H9 (cell line): ENCODE results near the gene CYP27C1. TPM values are rescaled to one million over a fixed set of nuclear protein-coding genes. Genes with fewer than 3 reads are reported as not detected.

Experiments used
- DNase-seq: peaks from one replicate; pipeline ENCODE4 v3.0.0-alpha.2; 2017
- H2AFZ ChIP-seq: one replicate; pipeline ENCODE4 v1.6.1; 2013; ENCODE audit warnings: mild to moderate bottlenecking, low read length, control low read depth, moderate library complexity
- H2AK5ac ChIP-seq: 2 replicates; pipeline ENCODE4 v1.6.1; 2013; ENCODE audit warnings: low read length, control low read depth, mixed read lengths; ENCODE audit not compliant: insufficient read length
- H2BK120ac ChIP-seq: one replicate; pipeline ENCODE4 v1.6.1; 2013; ENCODE audit warnings: low read depth, mild to moderate bottlenecking, low read length, control low read depth, inconsistent platforms; ENCODE audit not compliant: poor library complexity, severe bottlenecking
- H2BK12ac ChIP-seq: 2 replicates; pipeline ENCODE4 v1.6.1; 2013; ENCODE audit warnings: low read length, control low read depth, mixed read lengths, low read depth; ENCODE audit not compliant: insufficient read length
- H2BK15ac ChIP-seq: 2 replicates; pipeline ENCODE4 v1.6.1; 2013; ENCODE audit warnings: low read depth, low read length, control low read depth
- H2BK20ac ChIP-seq: one replicate; pipeline ENCODE4 v1.6.1; 2013; ENCODE audit warnings: low read depth, mild to moderate bottlenecking, low read length, control low read depth, inconsistent platforms; ENCODE audit not compliant: poor library complexity, severe bottlenecking
- H2BK5ac ChIP-seq: 2 replicates; pipeline ENCODE4 v1.6.1; 2013; ENCODE audit warnings: low read length, control low read depth, mixed read lengths; ENCODE audit not compliant: insufficient read length
- H3K14ac ChIP-seq: 2 replicates; pipeline ENCODE4 v1.6.1; 2013; ENCODE audit warnings: low read length, control low read depth; ENCODE audit not compliant: insufficient read depth
- H3K18ac ChIP-seq: 2 replicates; pipeline ENCODE4 v1.6.1; 2013; ENCODE audit warnings: low read depth, mild to moderate bottlenecking, mixed read lengths, low read length, control low read depth; ENCODE audit not compliant: insufficient read length
- H3K23ac ChIP-seq: 2 replicates; pipeline ENCODE4 v1.6.1; 2013; ENCODE audit warnings: low read length, control low read depth, mixed read lengths, low read depth; ENCODE audit not compliant: insufficient read length
- H3K23me2 ChIP-seq: 2 replicates; pipeline ENCODE4 v1.6.1; 2013; ENCODE audit warnings: low read depth, mild to moderate bottlenecking, mixed read lengths, low read length, control low read depth; ENCODE audit not compliant: insufficient read length, poor library complexity, severe bottlenecking
- H3K27ac ChIP-seq: 2 replicates; pipeline ENCODE4 v1.5.1; 2013; ENCODE audit warnings: low read length, control low read depth, mixed read lengths, low read depth; ENCODE audit not compliant: insufficient read length
- H3K27me3 ChIP-seq: 2 replicates; pipeline ENCODE4 v1.6.1; 2013; ENCODE audit warnings: low read length, control low read depth, inconsistent platforms; ENCODE audit not compliant: insufficient read depth
- H3K4ac ChIP-seq: 2 replicates; pipeline ENCODE4 v1.6.1; 2013; ENCODE audit warnings: low read depth, mild to moderate bottlenecking, control low read depth, inconsistent platforms, low read length, moderate library complexity
- H3K4me1 ChIP-seq: 2 replicates; pipeline ENCODE4 v1.6.1; 2013; ENCODE audit warnings: low read length, control low read depth, inconsistent platforms; ENCODE audit not compliant: insufficient read depth
- H3K4me2 ChIP-seq: 2 replicates; pipeline ENCODE4 v1.6.1; 2013; ENCODE audit warnings: low read length, control low read depth, mixed read lengths; ENCODE audit not compliant: insufficient read length, insufficient read depth
- H3K56ac ChIP-seq: 2 replicates; pipeline ENCODE4 v1.6.1; 2013; ENCODE audit warnings: low read depth, mild to moderate bottlenecking, mixed read lengths, low read length, control low read depth; ENCODE audit not compliant: insufficient read length
- H3K79me1 ChIP-seq: 2 replicates; pipeline ENCODE4 v1.6.1; 2013; ENCODE audit warnings: low read depth, mild to moderate bottlenecking, moderate library complexity, low read length, control low read depth, inconsistent platforms; ENCODE audit not compliant: insufficient read depth, poor library complexity, severe bottlenecking
- H3K79me2 ChIP-seq: 2 replicates; pipeline ENCODE4 v1.6.1; 2013; ENCODE audit warnings: low read length, control low read depth, inconsistent platforms; ENCODE audit not compliant: insufficient read depth
- H3K9ac ChIP-seq: 2 replicates; pipeline ENCODE4 v1.6.1; 2013; ENCODE audit warnings: low read length, control low read depth, mixed read lengths; ENCODE audit not compliant: insufficient read length; ENCODE audit errors: extremely low read depth
- H3K9me3 ChIP-seq: one replicate; pipeline ENCODE4 v1.6.1; 2013; ENCODE audit warnings: low read depth, low read length, inconsistent platforms; ENCODE audit not compliant: control insufficient read depth
- H3T11ph ChIP-seq: one replicate; pipeline ENCODE4 v1.6.1; 2013; ENCODE audit warnings: mild to moderate bottlenecking, low read length, control low read depth, inconsistent platforms
- H4K20me1 ChIP-seq: one replicate; pipeline ENCODE4 v1.6.1; 2013; ENCODE audit not compliant: control insufficient read depth, insufficient read length, insufficient read depth
- H4K5ac ChIP-seq: 2 replicates; pipeline ENCODE4 v1.6.1; 2013; ENCODE audit warnings: low read depth, mild to moderate bottlenecking, mixed read lengths, low read length, control low read depth; ENCODE audit not compliant: insufficient read length
- H4K8ac ChIP-seq: replicated peaks from 2 replicates; pipeline ENCODE4 v1.6.1; 2013; ENCODE audit warnings: low read length, control low read depth, mixed read lengths, low read depth; ENCODE audit not compliant: insufficient read length
- H4K91ac ChIP-seq: 2 replicates; pipeline ENCODE4 v1.6.1; 2013; ENCODE audit warnings: low read depth, mild to moderate bottlenecking, moderate library complexity, mixed read lengths, low read length, control low read depth; ENCODE audit not compliant: insufficient read length
- H3K27ac Mint-ChIP-seq, 3 experiments: 2 replicates in 2 of 3; 3 replicates in 1 of 3; pipeline ENCODE4 v1.8.0; 2020 to 2021; ENCODE audit warnings: mixed read lengths in 3 of 3, mild to moderate bottlenecking in 1 of 3, moderate library complexity in 1 of 3
- H3K27me3 Mint-ChIP-seq: 2 replicates; pipeline ENCODE4 v1.8.0; 2021; ENCODE audit warnings: low read depth, mild to moderate bottlenecking, moderate library complexity, mixed read lengths
- H3K36me3 Mint-ChIP-seq, 3 experiments: 2 replicates in 2 of 3; 3 replicates in 1 of 3; pipeline ENCODE4 v1.8.0; 2020 to 2021; ENCODE audit warnings: low read depth in 3 of 3, mixed read lengths in 3 of 3; ENCODE audit not compliant: insufficient read depth in 1 of 3
- H3K4me1 Mint-ChIP-seq, 2 experiments: 2 replicates each; pipeline ENCODE4 v1.8.0; 2020; ENCODE audit warnings: mixed read lengths in 2 of 2
- H3K4me3 Mint-ChIP-seq, 2 experiments: 2 replicates in 1 of 2; 3 replicates in 1 of 2; pipeline ENCODE4 v1.8.0; 2020 to 2021; ENCODE audit warnings: mild to moderate bottlenecking in 2 of 2, mixed read lengths in 2 of 2, moderate library complexity in 1 of 2
- H3K9me3 Mint-ChIP-seq, 2 experiments: 2 replicates in 1 of 2; 3 replicates in 1 of 2; pipeline ENCODE4 v1.8.0; 2020; ENCODE audit warnings: mild to moderate bottlenecking in 2 of 2, mixed read lengths in 2 of 2, moderate library complexity in 1 of 2
- CTCF ChIP-seq: fragments of 200-600 bp; sonication (generic); conservative IDR thresholded peaks from 3 replicates; pipeline ENCODE4 v1.8.0; 2021; ENCODE audit warnings: antibody characterized with exemption, mild to moderate bottlenecking
- WGBS: extraction: QIAGEN DNeasy Blood & Tissue Kit; methylation state at CpG from one replicate; pipeline ENCODE4 v1.1.7; 2013; ENCODE audit warnings: missing lambda C conversion rate, low lambda C conversion rate, mixed read lengths; ENCODE audit not compliant: insufficient read length; ENCODE audit errors: extremely low coverage; 5-methylcytosine and 5-hydroxymethylcytosine counted together
- total RNA-seq: library from RNA; stranded (reverse); gene quantifications from 2 replicates; pipeline ENCODE4 v1.2.1, GENCODE V29; 2021

The CYP27C1 gene
- total RNA-seq, 1 experiment from 2014 or later, result 2.3 TPM

GRCh38 chr2:127174640-127175039 lies 45.5 kb downstream of the CYP27C1 start:
- Histone ChIP-seq H3K56ac (no peak overlapping the region), H2AFZ (no peak overlapping the region), H3K27ac (no peak overlapping the region), H3K18ac (no peak overlapping the region), H2BK5ac (no peak overlapping the region), H4K20me1 (no peaks in the 10 kb centered on the region), H3K9me3 (no peaks in the 10 kb centered on the region), H2BK12ac (no peak overlapping the region), H3K9ac (no peak overlapping the region), H3K79me1 (no peaks in the 10 kb centered on the region), H3K79me2 (no peaks in the 10 kb centered on the region), H2BK120ac (no peak overlapping the region), H3K4me2 (no peak overlapping the region), H4K5ac (no peak overlapping the region), H2BK15ac (no peak overlapping the region), H4K91ac (no peak overlapping the region), H2BK20ac (no peak overlapping the region), H3K4me1 (peaks cover 2% of the 10 kb centered on the region; the same call in 1 of the 2 replicates), H3T11ph (no peak overlapping the region), H3K27me3 (no peaks in the 10 kb centered on the region), H2AK5ac (no peak overlapping the region), H3K14ac (no peak overlapping the region), H4K8ac (no peak overlapping the region), H3K23me2 (no peaks in the 10 kb centered on the region), H3K4ac (no peak overlapping the region), H3K23ac (no peak overlapping the region)
- DNase-seq, result no peak
- H3K4me3 Mint-ChIP-seq, result no peak overlapping the region
- H3K27ac Mint-ChIP-seq, result no peak overlapping the region
- H3K27me3 Mint-ChIP-seq, result peaks cover 16% of the 10 kb centered on the region
- no peak for TF ChIP-seq CTCF
- peaks cover 8% of the 10 kb centered on the region in 2 experiments; a peak in 4 of 5 replicates for H3K9me3 Mint-ChIP-seq
- no peaks in the 10 kb centered on the region; a peak in 1 of 7 replicates for H3K36me3 Mint-ChIP-seq
- no CpG with 5 or more reads among the region's 6 CpGs for WGBS
- H3K4me1 Mint-ChIP-seq, result peaks cover 13 to 16% of the 10 kb centered on the region in 2 experiments
